Measurements from ENCODE around the gene NEK8. TPM values are rescaled to one million over a fixed set of nuclear protein-coding genes. Genes with fewer than 3 reads are reported as not detected.

Gene NEK8
- total and polyA plus RNA-seq, 2 experiments from 2014 or later: 2.7 to 2.9 TPM

GRCh38 chr17:28750178-28751047 is 21.8 kb downstream of the NEK8 start:
- no peaks in the 10 kb centered on the region for H3K9me2 ChIP-seq (ENCODE audit: insufficient read depth)
- H3K36me3 ChIP-seq (ENCODE audit: low read depth): peaks cover 4% of the 10 kb centered on the region; the same call in 1 of the 2 replicates
- peaks cover 16% of the 10 kb centered on the region; the same call in 1 of the 2 replicates for H3F3A ChIP-seq (ENCODE audit: insufficient read depth)
- H3K27me3 ChIP-seq (replicated peaks; ENCODE audit: insufficient read depth): no peaks in the 10 kb centered on the region
- whole genome bisulfite sequencing, 2 experiments (ENCODE audit: low coverage in 1 of 2, low lambda C conversion rate in 2 of 2, missing lambda C conversion rate in 2 of 2): 32 to 33% methylated on average over 20 of the region's 20 CpGs
- peak overlapping the region; percentile 35 for H3K27ac ChIP-seq
- peaks cover 10% of the 10 kb centered on the region; the same call in 1 of the 2 replicates for H3K4me1 ChIP-seq (ENCODE audit: insufficient read depth)
- H2AFZ ChIP-seq: no peak overlapping the region
- no peaks in the 10 kb centered on the region for H3K9me3 ChIP-seq (ENCODE audit: low read depth)
- no peak overlapping the region for H3K4me3 ChIP-seq
- no peak overlapping the region for H3K4me2 ChIP-seq (ENCODE audit: unreplicated experiment)
- H3K9ac ChIP-seq: peak overlapping the region; percentile 40
- DNase-seq: peak; percentile 95
- no peaks in the 10 kb centered on the region for H4K20me1 ChIP-seq (ENCODE audit: insufficient read depth)
- in situ Hi-C loops (cut with MboI): no loop called here
- no peak for TF ChIP-seq EZH2phosphoT487 (IDR thresholded peaks at IDR 0.05; ENCODE audit: insufficient read depth, low read depth)
- no peak for TF ChIP-seq EZH2 (IDR thresholded peaks at IDR 0.05; ENCODE audit: insufficient read depth, poor library complexity, severe bottlenecking)
- H3K79me2 ChIP-seq (ENCODE audit: insufficient read depth): peaks cover 48% of the 10 kb centered on the region

DNA sequence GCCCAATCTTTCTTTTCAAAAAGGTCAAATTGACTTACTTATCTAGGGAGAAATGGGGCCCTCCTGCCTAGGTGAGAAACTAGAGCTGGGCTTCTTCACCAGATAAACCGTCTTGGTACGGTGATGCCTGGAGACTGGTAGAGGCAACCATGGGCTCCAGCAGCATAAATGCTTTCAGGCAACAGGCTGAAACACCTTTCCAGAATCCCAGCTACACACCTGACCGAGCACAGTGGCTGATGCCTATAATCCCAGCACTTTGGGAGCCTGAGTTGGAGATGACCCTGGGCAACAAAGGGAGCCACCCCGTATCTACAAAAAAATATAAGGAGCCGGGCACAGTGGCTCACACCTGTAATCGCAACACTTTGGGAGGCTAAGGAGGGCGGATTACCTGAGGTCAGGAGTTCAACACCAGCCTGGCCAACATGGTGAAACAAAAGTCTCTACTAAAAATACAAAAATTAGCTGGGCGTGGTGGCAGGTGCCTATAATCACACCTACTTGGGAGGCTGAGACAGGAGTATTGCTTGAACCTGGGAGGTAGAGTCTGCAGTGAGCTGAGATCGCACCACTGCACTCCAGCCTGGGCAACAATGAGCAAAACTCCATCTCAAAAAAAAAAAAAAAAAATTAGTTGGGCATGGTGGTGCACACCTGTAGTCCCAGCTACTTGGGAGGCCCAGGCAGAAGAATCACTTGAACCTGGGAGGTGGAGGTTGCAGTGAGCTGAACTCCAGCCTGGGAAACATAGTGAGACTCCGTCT is 23.2 kb downstream of the NEK8 start:
- Histone ChIP-seq H2AFZ (no peak overlapping the region), H3K9me2 (ENCODE audit: insufficient read depth) (no peaks in the 10 kb centered on the region), H4K20me1 (ENCODE audit: insufficient read depth) (no peaks in the 10 kb centered on the region), H3F3A (ENCODE audit: insufficient read depth) (peaks cover 16% of the 10 kb centered on the region; the same call in 1 of the 2 replicates), H3K4me1 (ENCODE audit: insufficient read depth) (no peaks in the 10 kb centered on the region), H3K4me3 (no peak overlapping the region), H3K79me2 (ENCODE audit: insufficient read depth) (peaks cover 34% of the 10 kb centered on the region), H3K4me2 (ENCODE audit: unreplicated experiment) (no peak overlapping the region), H3K9me3 (ENCODE audit: low read depth) (no peaks in the 10 kb centered on the region), H3K27me3 (replicated peaks; ENCODE audit: insufficient read depth) (no peaks in the 10 kb centered on the region), H3K36me3 (ENCODE audit: low read depth) (peaks cover 4% of the 10 kb centered on the region; the same call in 1 of the 2 replicates), H3K9ac (no peak overlapping the region), H3K27ac (no peak overlapping the region)
- no peak for DNase-seq
- TF ChIP-seq EZH2phosphoT487 (IDR thresholded peaks at IDR 0.05; ENCODE audit: insufficient read depth, low read depth): no peak
- TF ChIP-seq EZH2 (IDR thresholded peaks at IDR 0.05; ENCODE audit: insufficient read depth, poor library complexity, severe bottlenecking): no peak
- 93 to 96% methylated on average over 10 of the region's 10 CpGs for WGBS, 2 experiments (ENCODE audit: low coverage in 1 of 2, low lambda C conversion rate in 2 of 2, missing lambda C conversion rate in 2 of 2)
- in situ Hi-C loops (cut with MboI): no loop called here

GRCh38 chr17:28755486-28755885 is 26.9 kb downstream of the NEK8 start:
- H3K9ac ChIP-seq: no peak overlapping the region
- H3K27me3 ChIP-seq (replicated peaks; ENCODE audit: insufficient read depth): no peaks in the 10 kb centered on the region
- H3K4me2 ChIP-seq (ENCODE audit: unreplicated experiment): no peak overlapping the region
- TF ChIP-seq EZH2 (IDR thresholded peaks at IDR 0.05; ENCODE audit: insufficient read depth, poor library complexity, severe bottlenecking) (no peak), EZH2phosphoT487 (IDR thresholded peaks at IDR 0.05; ENCODE audit: insufficient read depth, low read depth) (no peak)
- 81 to 83% methylated on average over 7 of the region's 7 CpGs for WGBS, 2 experiments (ENCODE audit: low coverage in 1 of 2, low lambda C conversion rate in 2 of 2, missing lambda C conversion rate in 2 of 2)
- no peaks in the 10 kb centered on the region for H3K9me3 ChIP-seq (ENCODE audit: low read depth)
- no peak overlapping the region for H3K27ac ChIP-seq
- no peaks in the 10 kb centered on the region for H3K9me2 ChIP-seq (ENCODE audit: insufficient read depth)
- in situ Hi-C loops (cut with MboI): no loop called here
- no peak for DNase-seq
- H3K4me1 ChIP-seq (ENCODE audit: insufficient read depth): no peaks in the 10 kb centered on the region
- H3K36me3 ChIP-seq (ENCODE audit: low read depth): peaks cover 4% of the 10 kb centered on the region; the same call in 1 of the 2 replicates
- H2AFZ ChIP-seq: no peak overlapping the region
- peaks cover 13% of the 10 kb centered on the region; the same call in 1 of the 2 replicates for H3F3A ChIP-seq (ENCODE audit: insufficient read depth)
- H3K4me3 ChIP-seq: no peak overlapping the region
- H4K20me1 ChIP-seq (ENCODE audit: insufficient read depth): no peaks in the 10 kb centered on the region
- peaks cover 10% of the 10 kb centered on the region for H3K79me2 ChIP-seq (ENCODE audit: insufficient read depth)

GRCh38 chr17:28756049-28756804 is 27.6 kb downstream of the NEK8 start:
- no peak overlapping the region for H3K4me2 ChIP-seq (ENCODE audit: unreplicated experiment)
- H3K9me2 ChIP-seq (ENCODE audit: insufficient read depth): no peaks in the 10 kb centered on the region
- no peak overlapping the region for H3K9ac ChIP-seq
- no peak overlapping the region for H3K27ac ChIP-seq
- in situ Hi-C loops (cut with MboI): no loop called here
- H3K79me2 ChIP-seq (ENCODE audit: insufficient read depth): peaks cover 2% of the 10 kb centered on the region
- no peaks in the 10 kb centered on the region for H3K27me3 ChIP-seq (replicated peaks; ENCODE audit: insufficient read depth)
- H4K20me1 ChIP-seq (ENCODE audit: insufficient read depth): no peaks in the 10 kb centered on the region
- H3K9me3 ChIP-seq (ENCODE audit: low read depth): no peaks in the 10 kb centered on the region
- no peaks in the 10 kb centered on the region for H3K4me1 ChIP-seq (ENCODE audit: insufficient read depth)
- 81 to 86% methylated on average over 5 of the region's 5 CpGs for WGBS, 2 experiments (ENCODE audit: low coverage in 1 of 2, low lambda C conversion rate in 2 of 2, missing lambda C conversion rate in 2 of 2)
- H2AFZ ChIP-seq: no peak overlapping the region
- H3K36me3 ChIP-seq (ENCODE audit: low read depth): peaks cover 4% of the 10 kb centered on the region; the same call in 1 of the 2 replicates
- H3K4me3 ChIP-seq: no peak overlapping the region
- no peak for TF ChIP-seq EZH2 (IDR thresholded peaks at IDR 0.05; ENCODE audit: insufficient read depth, poor library complexity, severe bottlenecking)
- no peak for TF ChIP-seq EZH2phosphoT487 (IDR thresholded peaks at IDR 0.05; ENCODE audit: insufficient read depth, low read depth)
- H3F3A ChIP-seq (ENCODE audit: insufficient read depth): peaks cover 6% of the 10 kb centered on the region; the same call in 1 of the 2 replicates
- DNase-seq: no peak
